H1 (cell line): ENCODE data around the gene MESD. TPM values are rescaled to one million over a fixed set of nuclear protein-coding genes. Genes with fewer than 3 reads are reported as not detected.

ENCODE experiments used
- CTCF ChIA-PET: fragments of 300-600 bp; sonication (Branson Sonifier 250); formaldehyde crosslinking; loops from one replicate; lab custom pipeline; 2021; ENCODE audit not compliant: partially characterized antibody; lab: Charles Lee
- POLR2A ChIA-PET: fragments of 300-600 bp; sonication (Branson Sonifier 250); formaldehyde crosslinking; loops from one replicate; lab custom pipeline; 2021; ENCODE audit warnings: inconsistent platforms; ENCODE audit not compliant: partially characterized antibody; lab: Charles Lee
- DNase-seq, 2 experiments: peaks; one replicate each; pipeline versions ENCODE4 v3.0.0 to v3.0.0-alpha.2; 2010 to 2022; ENCODE audit warnings: low spot score in 2 of 2, low read depth in 1 of 2, mixed read lengths in 1 of 2
- FAIRE-seq: peaks from 2 replicates; lab custom pipeline; 2011; peaks lifted over from hg19 to GRCh38; lab: Jason Lieb, UNC
- H2AFZ ChIP-seq: 2 replicates; pipeline ENCODE4 v1.8.1; 2012; ENCODE audit warnings: low read length, inconsistent platforms
- H2AK5ac ChIP-seq: 2 replicates; pipeline ENCODE4 v1.6.1; 2013; ENCODE audit warnings: low read depth, low read length
- H2BK120ac ChIP-seq: replicated peaks from 2 replicates; pipeline ENCODE3; 2013; ENCODE audit warnings: low read depth, low read length, inconsistent platforms
- H2BK12ac ChIP-seq: 2 replicates; pipeline ENCODE4 v1.6.1; 2013; ENCODE audit warnings: low read depth, low read length
- H2BK15ac ChIP-seq: 2 replicates; pipeline ENCODE4 v1.6.1; 2013; ENCODE audit warnings: low read length
- H2BK20ac ChIP-seq: 2 replicates; pipeline ENCODE4 v1.6.1; 2013; ENCODE audit warnings: low read length
- H2BK5ac ChIP-seq: 2 replicates; pipeline ENCODE4 v1.6.1; 2013; ENCODE audit warnings: low read depth, low read length
- H3K14ac ChIP-seq: 2 replicates; pipeline ENCODE4 v1.6.1; 2013; ENCODE audit warnings: inconsistent platforms; ENCODE audit not compliant: insufficient read length
- H3K18ac ChIP-seq: 2 replicates; pipeline ENCODE4 v1.6.1; 2013; ENCODE audit warnings: low read length; ENCODE audit errors: extremely low read depth
- H3K23ac ChIP-seq: 2 replicates; pipeline ENCODE4 v1.6.1; 2013; ENCODE audit warnings: inconsistent platforms; ENCODE audit not compliant: insufficient read length
- H3K23me2 ChIP-seq: 2 replicates; pipeline ENCODE4 v1.6.1; 2013; ENCODE audit warnings: low read depth, low read length
- H3K27ac ChIP-seq: 2 replicates; pipeline ENCODE4 v1.6.1; 2011; ENCODE audit warnings: low read depth, low read length, inconsistent platforms
- H3K27me3 ChIP-seq, 4 experiments: replicated peaks in 1 of 4; 1 replicate in 1 of 4; 2 replicates in 3 of 4; pipeline versions ENCODE4 v1.6.1 to v1.8.1; 2011 to 2013; ENCODE audit warnings: low read length in 3 of 4, mild to moderate bottlenecking in 3 of 4, inconsistent platforms in 2 of 4, mixed read lengths in 2 of 4, moderate library complexity in 1 of 4; ENCODE audit not compliant: control insufficient read depth in 3 of 4, insufficient read depth in 3 of 4; ENCODE audit errors: extremely low read depth in 1 of 4
- H3K36me3 ChIP-seq, 4 experiments: 2 replicates each; pipeline versions ENCODE4 v1.6.1 to v1.8.1; 2011 to 2013; ENCODE audit warnings: mild to moderate bottlenecking in 4 of 4, low read length in 3 of 4, moderate library complexity in 2 of 4, control low read depth in 1 of 4, inconsistent platforms in 1 of 4; ENCODE audit not compliant: insufficient read depth in 4 of 4, control insufficient read depth in 2 of 4
- H3K4ac ChIP-seq: replicated peaks from 2 replicates; pipeline ENCODE3; 2013; ENCODE audit warnings: low read length, low read depth, mixed read lengths, inconsistent platforms; ENCODE audit not compliant: insufficient read length
- H3K4me1 ChIP-seq, 4 experiments: replicated peaks in 1 of 4; 1 replicate in 1 of 4; 2 replicates in 3 of 4; pipeline versions ENCODE4 v1.6.1 to v1.8.1; 2011 to 2013; ENCODE audit warnings: low read length in 3 of 4, inconsistent platforms in 2 of 4, mixed read lengths in 1 of 4; ENCODE audit not compliant: insufficient read depth in 4 of 4, control insufficient read depth in 3 of 4
- H3K4me2 ChIP-seq, 2 experiments: 2 replicates each; pipeline versions ENCODE4 v1.6.1 to v1.8.1; 2011 to 2013; ENCODE audit warnings: low read depth in 2 of 2, low read length in 2 of 2, control low read depth in 1 of 2, inconsistent platforms in 1 of 2, mild to moderate bottlenecking in 1 of 2; ENCODE audit not compliant: insufficient read depth in 1 of 2
- H3K4me3 ChIP-seq, 4 experiments: fragments of 200-600, 300-600 bp in 1 of 4; sonication (generic), shearing (Covaris generic), sonication (Bioruptor Twin) in 1 of 4; 2 replicates each; pipeline versions ENCODE4 v1.5.1 to v1.8.1; 2011 to 2016; ENCODE audit warnings: low read length in 4 of 4, low read depth in 3 of 4, control low read depth in 2 of 4, inconsistent platforms in 2 of 4, mild to moderate bottlenecking in 2 of 4, mixed read lengths in 1 of 4, moderate library complexity in 1 of 4; ENCODE audit not compliant: insufficient read depth in 2 of 4; ENCODE audit errors: extremely low read depth in 1 of 4
- H3K56ac ChIP-seq: replicated peaks from 2 replicates; pipeline ENCODE3; 2013; ENCODE audit warnings: low read depth, mild to moderate bottlenecking, mixed read lengths, low read length, inconsistent platforms; ENCODE audit not compliant: insufficient read length
- H3K79me1 ChIP-seq: 2 replicates; pipeline ENCODE4 v1.6.1; 2013; ENCODE audit warnings: low read depth, low read length, control low read depth
- H3K79me2 ChIP-seq, 2 experiments: 2 replicates each; pipeline versions ENCODE4 v1.6.1 to v1.8.1; 2012 to 2013; ENCODE audit warnings: low read length in 2 of 2, mild to moderate bottlenecking in 2 of 2, inconsistent platforms in 1 of 2; ENCODE audit not compliant: insufficient read depth in 2 of 2, control insufficient read depth in 1 of 2
- H3K9ac ChIP-seq, 4 experiments: replicated peaks in 1 of 4; 1 replicate in 1 of 4; 2 replicates in 3 of 4; pipeline versions ENCODE4 v1.6.1 to v1.8.1; 2011 to 2013; ENCODE audit warnings: low read depth in 3 of 4, low read length in 3 of 4, control low read depth in 2 of 4, mild to moderate bottlenecking in 2 of 4, moderate library complexity in 2 of 4, inconsistent platforms in 1 of 4; ENCODE audit errors: extremely low read depth in 1 of 4
- H3K9me3 ChIP-seq, 2 experiments: 2 replicates each; pipeline versions ENCODE4 v1.6.1 to v1.8.1; 2012 to 2013; ENCODE audit warnings: mild to moderate bottlenecking in 2 of 2, moderate library complexity in 2 of 2, control low read depth in 1 of 2, inconsistent platforms in 1 of 2, low read depth in 1 of 2, low read length in 1 of 2, mixed read lengths in 1 of 2; ENCODE audit not compliant: insufficient read depth in 2 of 2
- H4K20me1 ChIP-seq, 2 experiments: replicated peaks in 1 of 2; 2 replicates each; pipeline versions ENCODE3 to v1.8.1; 2011 to 2013; ENCODE audit warnings: inconsistent platforms in 2 of 2, low read length in 2 of 2, mild to moderate bottlenecking in 1 of 2; ENCODE audit not compliant: insufficient read depth in 2 of 2, control insufficient read depth in 1 of 2
- H4K5ac ChIP-seq: 2 replicates; pipeline ENCODE4 v1.6.1; 2013; ENCODE audit warnings: low read length, low read depth, mixed read lengths, inconsistent platforms; ENCODE audit not compliant: insufficient read length
- H4K8ac ChIP-seq: 2 replicates; pipeline ENCODE4 v1.8.0; 2013; ENCODE audit warnings: mild to moderate bottlenecking, moderate library complexity, low read length, inconsistent platforms; ENCODE audit not compliant: insufficient read depth; ENCODE audit errors: extremely low read depth
- H4K91ac ChIP-seq: replicated peaks from 2 replicates; pipeline ENCODE3; 2013; ENCODE audit warnings: low read length, mixed read lengths, inconsistent platforms; ENCODE audit not compliant: insufficient read length
- CEBPB ChIP-seq: IDR thresholded peaks from 2 replicates; pipeline ENCODE4 v1.6.1; 2012; ENCODE audit warnings: low read depth, low read length
- CTBP2 ChIP-seq: IDR thresholded peaks from 2 replicates; pipeline ENCODE4 v1.7.0; 2011; ENCODE audit warnings: borderline replicate concordance, mild to moderate bottlenecking, moderate library complexity, mixed read lengths, low read length; ENCODE audit not compliant: insufficient read depth, insufficient read length
- NANOG ChIP-seq: IDR thresholded peaks from 2 replicates; pipeline ENCODE4 v1.6.1; 2011; ENCODE audit warnings: low read length, low read depth, mild to moderate bottlenecking, inconsistent platforms; ENCODE audit not compliant: insufficient read depth, poor library complexity, severe bottlenecking
- RBBP5 ChIP-seq: IDR thresholded peaks from 2 replicates; pipeline ENCODE4 v1.7.1; 2012; ENCODE audit warnings: low read depth, mild to moderate bottlenecking, inconsistent platforms, low read length, moderate library complexity, borderline replicate concordance
- RXRA ChIP-seq: IDR thresholded peaks from 2 replicates; pipeline ENCODE4 v1.6.1; 2011; ENCODE audit warnings: low read depth, mild to moderate bottlenecking, low read length, moderate library complexity; ENCODE audit not compliant: insufficient read depth
- SIX5 ChIP-seq: IDR thresholded peaks from 2 replicates; pipeline ENCODE4 v1.6.1; 2011; ENCODE audit warnings: mild to moderate bottlenecking, low read depth, low read length
- WGBS, 2 experiments: shearing (Covaris generic) in 1 of 2; methylation state at CpG; one replicate each; pipeline versions ENCODE4 v1.1.6 to v1.1.7; 2013 to 2015; ENCODE audit warnings: low lambda C conversion rate in 2 of 2, mixed read lengths in 2 of 2, inconsistent platforms in 1 of 2, low coverage in 1 of 2, missing lambda C conversion rate in 1 of 2; ENCODE audit not compliant: insufficient replicate concordance in 2 of 2, insufficient coverage in 1 of 2, insufficient read length in 1 of 2; ENCODE audit errors: extremely low coverage in 1 of 2, missing lambda C conversion rate in 1 of 2; 5-methylcytosine and 5-hydroxymethylcytosine counted together
- polyA plus RNA-seq, 7 experiments: library from polyadenylated mRNA; depleted of rRNA in 3 of 7; stranded (reverse) in 5 of 7; unstranded in 2 of 7; fragments of >200 nt in 5 of 7; fragments of 200-250 nt in 2 of 7; gene quantifications; 1 replicate in 5 of 7; 2 replicates in 1 of 7; 4 replicates in 1 of 7; pipeline versions ENCODE4 v1.2.1 to v1.2.3, GENCODE V29; 2011 to 2013; ENCODE audit warnings: missing spikeins in 2 of 7, mixed read lengths in 2 of 7
- total RNA-seq: library from RNA; stranded (reverse); fragmentation: NEBNext Ultra II Directional; extraction: Animal tissue kit (Norgen Biotek cat#: 25700); gene quantifications from 2 replicates; pipeline ENCODE4 v1.2.1, GENCODE V29; 2021

MESD gene
- total and polyA plus RNA-seq, 2 of the 8 experiments (the other 6 are each of a cell fraction or from before 2014, with no cell fraction given): 11.0 to 28.3 TPM

GRCh38 chr15:80904998-80905397, 84.6 kb downstream of the MESD start:
- CTCF ChIA-PET: interaction anchor here (1.1 kb wide), 1 partner anchor 10 kb away, joined by 3 read pairs; no protein-coding TSS in a partner anchor
- H3K23me2 ChIP-seq: no peaks in the 10 kb centered on the region; the same call in 1 of the 2 replicates

More at GRCh38 chr15:80904998-80905397, 84.6 kb downstream of the MESD start:
- Histone ChIP-seq H4K91ac (no peak overlapping the region), H2BK5ac (no peak overlapping the region), H3K36me3 (no peaks in the 10 kb centered on the region), H2BK120ac (no peak overlapping the region), H3K4me1 (peaks cover 0 to 3% (median 2%) of the 10 kb centered on the region in 4 experiments; a peak in 3 of 7 replicates), H3K4ac (no peak overlapping the region), H4K8ac (no peak overlapping the region), H3K79me2 (no peaks in the 10 kb centered on the region), H3K4me2 (no peak overlapping the region), H3K14ac (no peak overlapping the region), H2BK15ac (no peak overlapping the region), H3K27ac (no peak overlapping the region), H2AFZ (no peak overlapping the region), H3K56ac (no peak overlapping the region), H3K23ac (no peak overlapping the region), H3K18ac (no peak overlapping the region), H3K27me3 (no peaks in the 10 kb centered on the region; a peak in 1 of 7 replicates), H4K20me1 (no peaks in the 10 kb centered on the region), H2AK5ac (no peak overlapping the region), H2BK12ac (no peak overlapping the region), H3K9ac (no peak overlapping the region), H3K4me3 (no peak overlapping the region), H3K9me3 (no peaks in the 10 kb centered on the region), H4K5ac (no peak overlapping the region), H2BK20ac (no peak overlapping the region), H3K79me1 (no peaks in the 10 kb centered on the region)
- POLR2A ChIA-PET: no interaction called here
- no peak for TF ChIP-seq SIX5
- TF ChIP-seq CEBPB: no peak
- TF ChIP-seq CTBP2: no peak
- no peak for TF ChIP-seq RXRA
- TF ChIP-seq RBBP5: no peak
- TF ChIP-seq NANOG: no peak
- no peak for FAIRE-seq
- WGBS, 2 experiments: 95% methylated on average over 5 of the region's 5 CpGs; no CpG with 5 or more reads in 1 of the 2 experiments
- no peak for DNase-seq
